A673 (cell line): ENCODE results near the gene FAM222B. TPM values are rescaled to one million over a fixed set of nuclear protein-coding genes. Genes with fewer than 3 reads are reported as not detected.

Experiments
- BruUV-seq: library from RNA; stranded (reverse); fragments of 400-500 nt; replicated peaks from 2 replicates; lab custom pipeline; 2021; lab: Mats Ljungman, UMichigan
- CTCF ChIA-PET: fragments of 300-600 bp; sonication (Branson Sonifier 250); formaldehyde crosslinking; loops from one replicate; lab custom pipeline; 2022; ENCODE audit warnings: antibody characterized with exemption; lab: Charles Lee
- POLR2A ChIA-PET: fragments of 300-600 bp; sonication (Branson Sonifier 250); formaldehyde crosslinking; loops from one replicate; lab custom pipeline; 2022; ENCODE audit warnings: antibody characterized with exemption; ENCODE audit not compliant: low non-redundant PET; lab: Charles Lee
- DNase-seq: peaks from one replicate; pipeline ENCODE4 v3.0.0-alpha.2; 2015; ENCODE audit warnings: low spot score
- H3K27ac ChIP-seq: fragments of 200-600 bp; sonication (generic); 2 replicates; pipeline ENCODE4 v1.5.1; 2016; ENCODE audit warnings: mixed run types, low read depth, mild to moderate bottlenecking, mixed read lengths, antibody characterized with exemption, low read length; ENCODE audit not compliant: poor library complexity, severe bottlenecking
- H3K27me3 ChIP-seq: fragments of 200-600 bp; sonication (generic); replicated peaks from 2 replicates; pipeline ENCODE4 v1.6.1; 2017; ENCODE audit warnings: mixed run types, low read depth, mild to moderate bottlenecking, mixed read lengths, antibody characterized with exemption, low read length; ENCODE audit not compliant: insufficient read depth, poor library complexity
- H3K36me3 ChIP-seq: fragments of 200-600 bp; sonication (generic); 2 replicates; pipeline ENCODE4 v1.6.1; 2016; ENCODE audit warnings: mixed run types, mild to moderate bottlenecking, mixed read lengths, antibody characterized with exemption, low read length; ENCODE audit not compliant: insufficient read depth, poor library complexity, severe bottlenecking
- H3K4me1 ChIP-seq: fragments of 200-600 bp; sonication (generic); 2 replicates; pipeline ENCODE4 v1.6.1; 2017; ENCODE audit warnings: mixed run types, mild to moderate bottlenecking, mixed read lengths, antibody characterized with exemption, low read length; ENCODE audit not compliant: insufficient read depth, poor library complexity, severe bottlenecking
- H3K4me3 ChIP-seq: fragments of 200-600 bp; sonication (generic); 2 replicates; pipeline ENCODE4 v1.5.1; 2016; ENCODE audit warnings: low read depth, mixed run types, mild to moderate bottlenecking, mixed read lengths, low read length; ENCODE audit not compliant: poor library complexity, severe bottlenecking
- H3K9me3 ChIP-seq: fragments of 200-600 bp; sonication (generic); 2 replicates; pipeline ENCODE4 v1.6.1; 2016; ENCODE audit warnings: mixed run types, low read depth, mild to moderate bottlenecking, mixed read lengths, antibody characterized with exemption, low read length; ENCODE audit not compliant: poor library complexity, severe bottlenecking
- CTCF ChIP-seq: fragments of 300-800, 200-600 bp; sonication (generic); conservative IDR thresholded peaks from 2 replicates; pipeline ENCODE4 v1.5.1; 2017; ENCODE audit warnings: low read depth, mild to moderate bottlenecking, antibody characterized with exemption, low read length, moderate library complexity, mixed read lengths
- EZH2 ChIP-seq: fragments of 200-600 bp; sonication (generic); IDR thresholded peaks from 2 replicates; pipeline ENCODE4 v1.6.1; 2017; ENCODE audit warnings: borderline replicate concordance, low read depth, mild to moderate bottlenecking, mixed read lengths, antibody characterized with exemption, low read length; ENCODE audit not compliant: poor library complexity, severe bottlenecking
- intact Hi-C: fragments of 100-400 bp; cut with micrococcal nuclease; formaldehyde crosslinking; loops from one replicate; pipeline ENCODE4 v1.10.0; 2022; ENCODE audit not compliant: unreplicated experiment
- total RNA-seq: library from RNA; stranded (reverse); gene quantifications from 2 replicates; pipeline ENCODE4 v1.2.3, GENCODE V29; 2021

The FAM222B gene
- total RNA-seq, 1 experiment from 2014 or later: 27.3 TPM

GRCh38 chr17:28861393-28862203, 19.0 kb upstream of the FAM222B start:
- ChIA-PET POLR2A (no interaction called here), CTCF (no interaction called here)
- no TSS peak for BruUV-seq
- TF ChIP-seq CTCF: no peak
- no peak for TF ChIP-seq EZH2
- peaks cover 28% of the 10 kb centered on the region for H3K36me3 ChIP-seq
- no peak for DNase-seq
- H3K4me1 ChIP-seq: no peaks in the 10 kb centered on the region
- H3K9me3 ChIP-seq: no peaks in the 10 kb centered on the region
- no peak overlapping the region for H3K4me3 ChIP-seq
- intact Hi-C loops: no loop called here
- H3K27ac ChIP-seq: no peak overlapping the region
- H3K27me3 ChIP-seq: no peaks in the 10 kb centered on the region

- Histone ChIP-seq H3K9me3 (no peaks in the 10 kb centered on the region), H3K27me3 (no peaks in the 10 kb centered on the region), H3K4me1 (no peaks in the 10 kb centered on the region), H3K36me3 (peaks cover 28% of the 10 kb centered on the region), H3K27ac (no peak overlapping the region), H3K4me3 (no peak overlapping the region)
- TF ChIP-seq EZH2 (no peak), CTCF (no peak)
- CTCF ChIA-PET: no interaction called here
- no peak for DNase-seq
- BruUV-seq: no TSS peak
- POLR2A ChIA-PET: no interaction called here
- intact Hi-C loops: no loop called here
Measured at GRCh38 chr17:28860363-28860808, 17.8 kb upstream of the FAM222B start.

- peaks cover 3% of the 10 kb centered on the region for H3K4me1 ChIP-seq
- TF ChIP-seq EZH2: no peak
- no peaks in the 10 kb centered on the region for H3K9me3 ChIP-seq
- DNase-seq: no peak
- no peaks in the 10 kb centered on the region for H3K27me3 ChIP-seq
- no peak overlapping the region for H3K4me3 ChIP-seq
- intact Hi-C loops: loop anchor here (10.0 kb wide), 1 partner anchor 64 kb away; no protein-coding TSS in a partner anchor
- no TSS peak for BruUV-seq
- POLR2A ChIA-PET: interaction anchor here (0.8 kb wide), 1 partner anchor 804 kb away, joined by 4 read pairs; no protein-coding TSS in a partner anchor
- H3K36me3 ChIP-seq: peaks cover 28% of the 10 kb centered on the region
- CTCF ChIA-PET: no interaction called here
- H3K27ac ChIP-seq: no peak overlapping the region
Measured at GRCh38 chr17:28858801-28859355, 16.3 kb upstream of the FAM222B start.
